ENCODE results near the gene ZNF710. TPM values are rescaled to one million over a fixed set of nuclear protein-coding genes. Genes with fewer than 3 reads are reported as not detected.

Gene ZNF710
- total and polyA plus RNA-seq, 2 of the 13 experiments (the other 11 are each of a cell fraction or from before 2014, with no cell fraction given) = 4.7 to 20.6 TPM

DNA sequence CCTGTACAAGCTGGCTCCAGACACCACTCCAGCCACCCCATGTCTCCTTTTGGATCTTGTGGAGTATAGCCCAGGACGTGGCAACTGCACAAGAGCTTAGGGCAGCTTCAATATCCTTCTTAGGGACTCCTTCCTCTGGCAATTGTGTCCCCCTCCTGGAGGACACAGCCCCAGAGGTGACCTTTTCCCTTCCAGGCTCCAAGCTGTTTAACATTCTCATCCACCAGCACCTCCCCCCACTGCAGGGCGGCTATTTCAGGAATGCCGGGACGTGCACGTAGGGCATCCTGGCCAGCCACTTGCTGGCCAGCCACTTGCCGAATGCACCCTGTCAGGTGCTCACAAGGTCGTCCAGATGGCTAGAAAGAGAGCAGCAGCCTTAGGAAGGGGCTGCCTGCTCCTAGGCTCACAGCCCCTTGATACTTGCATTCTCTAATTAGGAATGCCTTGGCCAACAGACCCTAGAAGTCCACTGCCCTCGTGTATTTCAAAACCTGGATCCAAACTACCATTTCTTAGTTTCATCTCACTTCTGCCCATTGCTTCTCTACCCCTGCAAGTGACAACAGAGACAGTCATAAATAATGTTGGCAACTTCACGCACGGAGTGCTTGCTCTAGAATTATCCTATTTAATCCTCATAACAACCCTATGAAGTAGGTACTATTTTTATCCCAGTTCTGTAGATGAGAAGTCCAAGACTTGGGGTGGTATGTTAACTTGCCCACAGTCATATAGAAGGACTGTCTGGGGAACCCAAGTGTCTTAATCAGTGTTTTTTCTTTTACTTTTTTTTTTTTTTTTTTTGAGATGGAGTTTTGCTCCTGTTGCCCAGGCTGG lies 125.7 kb downstream of the ZNF710 start (continued):
- peak; percentile 87 for TF ChIP-seq ZNF687 (CRISPR knock-in tag; IDR thresholded peaks at IDR 0.05)
- TF ChIP-seq, protein P1, sequence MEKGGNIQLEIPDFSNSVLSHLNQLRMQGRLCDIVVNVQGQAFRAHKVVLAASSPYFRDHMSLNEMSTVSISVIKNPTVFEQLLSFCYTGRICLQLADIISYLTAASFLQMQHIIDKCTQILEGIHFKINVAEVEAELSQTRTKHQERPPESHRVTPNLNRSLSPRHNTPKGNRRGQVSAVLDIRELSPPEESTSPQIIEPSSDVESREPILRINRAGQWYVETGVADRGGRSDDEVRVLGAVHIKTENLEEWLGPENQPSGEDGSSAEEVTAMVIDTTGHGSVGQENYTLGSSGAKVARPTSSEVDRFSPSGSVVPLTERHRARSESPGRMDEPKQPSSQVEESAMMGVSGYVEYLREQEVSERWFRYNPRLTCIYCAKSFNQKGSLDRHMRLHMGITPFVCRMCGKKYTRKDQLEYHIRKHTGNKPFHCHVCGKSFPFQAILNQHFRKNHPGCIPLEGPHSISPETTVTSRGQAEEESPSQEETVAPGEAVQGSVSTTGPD (CRISPR knock-in tag; IDR thresholded peaks at IDR 0.05) = peak; percentile 39; the same call in 1 of the 2 replicates
- peak; percentile 46 for TF ChIP-seq ZNF574 (CRISPR knock-in tag; IDR thresholded peaks at IDR 0.05)
- peak; percentile 89 for TF ChIP-seq MED1 (CRISPR knock-in tag; IDR thresholded peaks at IDR 0.05)
- peak; percentile 76 for TF ChIP-seq HNF1B (CRISPR knock-in tag; IDR thresholded peaks at IDR 0.05)
- peak; percentile 80 for TF ChIP-seq ZEB1 (IDR thresholded peaks at IDR 0.05; ENCODE audit: insufficient replicate concordance, low read depth)
- TF ChIP-seq SAP130 (CRISPR knock-in tag; IDR thresholded peaks at IDR 0.05; ENCODE audit: low read depth) = peak; percentile 74
- no peak for TF ChIP-seq SRSF1 (optimal IDR thresholded peaks at IDR 0.05; ENCODE audit: low read depth, low read length)
- TF ChIP-seq NR2C2 (CRISPR knock-in tag; IDR thresholded peaks at IDR 0.05; ENCODE audit: borderline replicate concordance) = no peak
- peak; percentile 91 for TF ChIP-seq PPARG (CRISPR knock-in tag; conservative IDR thresholded peaks at IDR 0.05)
- TF ChIP-seq ELF1 (CRISPR knock-in tag; IDR thresholded peaks at IDR 0.05) = 0 out of 2 replicates have a peak, but pooled peaks have one; percentile 12
- TF ChIP-seq, protein P2, sequence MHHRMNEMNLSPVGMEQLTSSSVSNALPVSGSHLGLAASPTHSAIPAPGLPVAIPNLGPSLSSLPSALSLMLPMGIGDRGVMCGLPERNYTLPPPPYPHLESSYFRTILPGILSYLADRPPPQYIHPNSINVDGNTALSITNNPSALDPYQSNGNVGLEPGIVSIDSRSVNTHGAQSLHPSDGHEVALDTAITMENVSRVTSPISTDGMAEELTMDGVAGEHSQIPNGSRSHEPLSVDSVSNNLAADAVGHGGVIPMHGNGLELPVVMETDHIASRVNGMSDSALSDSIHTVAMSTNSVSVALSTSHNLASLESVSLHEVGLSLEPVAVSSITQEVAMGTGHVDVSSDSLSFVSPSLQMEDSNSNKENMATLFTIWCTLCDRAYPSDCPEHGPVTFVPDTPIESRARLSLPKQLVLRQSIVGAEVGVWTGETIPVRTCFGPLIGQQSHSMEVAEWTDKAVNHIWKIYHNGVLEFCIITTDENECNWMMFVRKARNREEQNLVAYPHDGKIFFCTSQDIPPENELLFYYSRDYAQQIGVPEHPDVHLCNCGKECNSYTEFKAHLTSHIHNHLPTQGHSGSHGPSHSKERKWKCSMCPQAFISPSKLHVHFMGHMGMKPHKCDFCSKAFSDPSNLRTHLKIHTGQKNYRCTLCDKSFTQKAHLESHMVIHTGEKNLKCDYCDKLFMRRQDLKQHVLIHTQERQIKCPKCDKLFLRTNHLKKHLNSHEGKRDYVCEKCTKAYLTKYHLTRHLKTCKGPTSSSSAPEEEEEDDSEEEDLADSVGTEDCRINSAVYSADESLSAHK (CRISPR knock-in tag; IDR thresholded peaks at IDR 0.05; ENCODE audit: borderline replicate concordance) = no peak
- TF ChIP-seq SALL1 (CRISPR knock-in tag; IDR thresholded peaks at IDR 0.05) = peak; percentile 83
- no peak for TF ChIP-seq CEBPG (CRISPR knock-in tag; IDR thresholded peaks at IDR 0.05)
- peak; percentile 79 for TF ChIP-seq KDM6A (CRISPR knock-in tag; IDR thresholded peaks at IDR 0.05; ENCODE audit: low read depth)

Measured in HepG2 (cell line).